Gastrocnemius medialis (tissue), 4 donors: ENCODE results near the gene CD5L.

Source experiments
- POLR2A ChIP-seq, 2 donors: fragments of 450-650 bp; IDR thresholded peaks; one replicate each; pipeline ENCODE4 v1.6.1; 2017; ENCODE audit warnings: antibody characterized with exemption in 2 of 2, mild to moderate bottlenecking in 2 of 2, moderate library complexity in 2 of 2
- TF ChIP-seq, protein P1 (sequence below), 5 experiments: fragments of 450-650 bp in 3 of 5; fragments of 200-600 bp in 2 of 5; sonication (generic) in 2 of 5; IDR thresholded peaks in 4 of 5; conservative IDR thresholded peaks in 1 of 5; 1 replicate in 4 of 5; 2 replicates in 1 of 5; pipeline ENCODE4 v1.5.1; 2016 to 2019; ENCODE audit warnings: antibody characterized with exemption in 5 of 5, mild to moderate bottlenecking in 3 of 5, moderate library complexity in 3 of 5

DNA sequence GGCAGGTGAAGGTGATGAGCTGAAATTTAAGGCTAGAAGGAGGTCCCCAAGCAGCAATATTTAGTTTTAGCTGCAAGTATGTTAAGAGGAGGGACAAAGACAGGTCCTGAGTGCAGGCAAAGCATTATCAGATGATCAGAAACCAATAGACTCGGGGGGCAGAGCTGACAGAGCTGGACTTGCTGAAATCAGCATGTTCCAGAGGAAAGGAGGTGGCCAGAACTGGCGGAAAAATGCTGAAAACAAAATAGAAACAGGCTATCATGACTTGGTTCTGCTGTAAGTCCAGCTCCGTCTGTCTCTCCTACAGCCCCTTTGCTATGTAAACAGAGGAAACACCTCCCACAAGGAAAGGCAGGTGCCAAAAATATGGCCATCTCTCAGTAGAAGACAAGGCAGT, at the start of gene CD5L:
- TF ChIP-seq, protein P1, sequence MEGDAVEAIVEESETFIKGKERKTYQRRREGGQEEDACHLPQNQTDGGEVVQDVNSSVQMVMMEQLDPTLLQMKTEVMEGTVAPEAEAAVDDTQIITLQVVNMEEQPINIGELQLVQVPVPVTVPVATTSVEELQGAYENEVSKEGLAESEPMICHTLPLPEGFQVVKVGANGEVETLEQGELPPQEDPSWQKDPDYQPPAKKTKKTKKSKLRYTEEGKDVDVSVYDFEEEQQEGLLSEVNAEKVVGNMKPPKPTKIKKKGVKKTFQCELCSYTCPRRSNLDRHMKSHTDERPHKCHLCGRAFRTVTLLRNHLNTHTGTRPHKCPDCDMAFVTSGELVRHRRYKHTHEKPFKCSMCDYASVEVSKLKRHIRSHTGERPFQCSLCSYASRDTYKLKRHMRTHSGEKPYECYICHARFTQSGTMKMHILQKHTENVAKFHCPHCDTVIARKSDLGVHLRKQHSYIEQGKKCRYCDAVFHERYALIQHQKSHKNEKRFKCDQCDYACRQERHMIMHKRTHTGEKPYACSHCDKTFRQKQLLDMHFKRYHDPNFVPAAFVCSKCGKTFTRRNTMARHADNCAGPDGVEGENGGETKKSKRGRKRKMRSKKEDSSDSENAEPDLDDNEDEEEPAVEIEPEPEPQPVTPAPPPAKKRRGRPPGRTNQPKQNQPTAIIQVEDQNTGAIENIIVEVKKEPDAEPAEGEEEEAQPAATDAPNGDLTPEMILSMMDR (IDR thresholded peaks at IDR 0.05 in 4 of 5, conservative IDR thresholded peaks at IDR 0.05 in 1 of 5): no peak
- no peak for TF ChIP-seq POLR2A (IDR thresholded peaks at IDR 0.05)
